Measurements from ENCODE around the gene SYMPK. TPM values are rescaled to one million over a fixed set of nuclear protein-coding genes. Genes with fewer than 3 reads are reported as not detected.

SYMPK gene
- total RNA-seq, 1 experiment from 2014 or later = 89.3 TPM

DNA sequence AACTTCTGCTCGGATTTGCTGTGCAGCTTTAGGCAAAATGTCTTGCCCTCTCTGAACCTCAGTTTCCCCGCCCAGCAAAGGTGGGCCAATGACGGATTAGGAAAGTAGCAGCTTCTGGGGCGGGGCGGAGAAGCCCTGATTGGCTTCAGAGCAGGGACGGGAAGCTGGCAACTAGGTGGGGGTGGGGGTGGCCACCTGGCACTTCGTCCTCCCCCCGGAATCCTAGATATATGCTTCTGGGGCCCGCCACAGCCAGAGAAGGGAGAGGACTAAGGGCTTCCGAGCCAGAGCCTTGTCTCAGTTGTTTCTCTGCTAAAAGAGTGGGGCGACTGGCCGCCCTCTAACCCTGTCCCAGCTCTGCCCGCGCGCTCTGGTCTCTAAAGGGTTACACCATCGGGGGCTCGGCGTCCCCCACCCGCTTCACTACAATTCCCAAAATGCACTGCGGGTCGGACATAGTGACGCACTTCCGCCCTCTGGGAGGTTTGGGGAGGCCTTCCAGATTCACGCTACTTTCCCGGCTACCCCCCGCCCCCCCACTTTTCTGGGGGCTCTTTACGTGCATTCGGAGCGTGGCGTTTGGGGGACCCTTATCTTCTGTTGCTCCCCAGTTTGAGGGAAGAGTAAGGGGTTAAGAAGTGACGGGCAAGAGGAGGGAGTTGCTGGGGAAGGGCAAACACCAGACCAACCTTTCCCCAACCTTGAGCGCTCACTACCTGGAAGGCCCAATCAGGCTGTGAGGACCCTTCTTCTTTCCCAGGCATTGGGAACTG is 23.7 kb upstream of the SYMPK start:
- peak; percentile 94 for DNase-seq (ENCODE audit: low read depth)

DNA sequence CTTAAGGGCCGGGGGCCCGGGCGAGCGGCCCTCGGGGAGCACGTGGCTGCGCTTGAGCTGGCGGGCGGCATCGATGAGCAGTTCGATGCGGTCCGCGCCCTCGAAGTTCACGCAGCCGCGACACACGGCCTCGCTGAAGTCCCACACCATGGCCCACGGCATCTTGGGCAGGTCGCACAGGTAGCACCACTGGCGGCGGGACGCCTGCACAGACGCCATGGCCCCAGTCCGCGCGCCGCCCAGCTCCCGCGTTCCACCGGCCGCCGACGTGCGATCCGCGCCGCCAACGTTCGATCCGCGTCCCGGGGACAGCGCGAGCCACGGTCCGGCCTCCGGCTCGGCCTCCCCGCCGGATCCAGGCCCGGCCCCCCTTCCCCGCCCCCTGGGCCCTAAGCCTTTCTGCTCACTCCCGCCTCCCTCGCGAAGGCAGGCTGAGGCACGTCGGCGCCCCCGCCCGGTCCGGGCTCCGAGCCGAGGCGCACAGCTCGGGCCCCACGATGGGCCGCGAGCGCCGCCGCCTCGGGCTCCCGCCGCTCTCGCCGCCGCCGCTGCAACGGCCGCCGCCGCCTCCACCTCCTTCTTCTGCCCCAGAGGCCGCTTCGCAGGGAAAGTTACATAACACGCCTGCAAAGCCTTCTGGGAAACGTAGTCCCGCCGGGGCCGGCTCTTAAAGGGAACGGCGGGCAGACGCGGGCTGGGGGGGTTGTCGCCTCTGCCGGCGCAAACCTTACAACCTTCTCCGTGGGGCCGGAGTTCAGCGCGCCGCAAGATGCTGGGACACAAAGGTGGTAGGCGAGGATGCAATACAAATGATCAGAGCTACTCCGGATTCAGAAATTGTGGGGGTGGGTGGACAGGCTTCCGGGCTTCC is 22.8 kb upstream of the SYMPK start, which contains the start of gene IRF2BP1:
TSS of gene IRF2BP1 (minus strand) at position 586 of the 871 bp plus-strand sequence. CDS start at position 219, 367 bp downstream.
- peak; percentile 87 for DNase-seq (ENCODE audit: low read depth)

DNA sequence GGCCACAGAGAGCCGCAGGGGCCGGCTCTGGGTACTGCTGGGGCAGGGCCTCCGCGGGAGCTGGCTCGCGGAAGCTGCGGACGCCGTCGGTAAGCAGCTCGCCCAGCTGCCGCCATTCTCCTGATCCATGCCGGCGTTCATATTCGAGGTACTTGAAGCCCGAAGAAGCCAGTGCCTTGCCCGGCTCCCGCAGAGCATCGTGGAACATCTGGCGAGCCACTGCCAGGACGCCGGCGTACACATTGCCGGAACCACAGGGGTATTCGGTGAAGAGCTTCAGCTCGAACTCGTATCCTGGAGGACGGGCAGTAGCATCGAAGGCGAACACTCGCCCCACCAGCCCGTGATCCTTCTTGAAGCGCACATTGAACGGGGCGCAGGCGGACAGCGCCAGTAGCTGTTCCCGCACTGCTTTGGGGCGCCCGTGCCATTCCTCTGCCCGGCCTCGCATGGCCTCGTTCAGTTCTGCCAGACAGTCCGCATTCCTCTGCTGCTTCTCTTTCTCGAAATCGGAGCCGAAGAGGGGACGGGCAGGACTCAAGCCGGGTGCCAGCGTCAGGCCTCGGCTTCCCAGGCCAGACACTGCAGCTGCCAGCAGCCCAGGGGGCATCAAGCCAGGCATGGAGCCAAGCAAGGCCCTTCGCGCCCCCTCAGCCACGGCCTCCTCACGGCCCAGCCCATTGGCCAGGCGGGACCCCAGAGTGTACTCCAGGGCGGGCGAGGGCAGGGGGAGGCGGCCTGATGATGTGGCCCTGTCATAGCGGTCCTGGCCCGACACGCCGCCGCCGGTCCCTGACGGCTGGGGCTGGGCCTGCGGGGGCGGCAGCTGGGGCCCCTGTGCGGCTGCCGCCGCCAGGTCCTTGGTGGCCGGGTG is 22.0 kb upstream of the SYMPK start:
- no peak for DNase-seq (ENCODE audit: low read depth)

DNA sequence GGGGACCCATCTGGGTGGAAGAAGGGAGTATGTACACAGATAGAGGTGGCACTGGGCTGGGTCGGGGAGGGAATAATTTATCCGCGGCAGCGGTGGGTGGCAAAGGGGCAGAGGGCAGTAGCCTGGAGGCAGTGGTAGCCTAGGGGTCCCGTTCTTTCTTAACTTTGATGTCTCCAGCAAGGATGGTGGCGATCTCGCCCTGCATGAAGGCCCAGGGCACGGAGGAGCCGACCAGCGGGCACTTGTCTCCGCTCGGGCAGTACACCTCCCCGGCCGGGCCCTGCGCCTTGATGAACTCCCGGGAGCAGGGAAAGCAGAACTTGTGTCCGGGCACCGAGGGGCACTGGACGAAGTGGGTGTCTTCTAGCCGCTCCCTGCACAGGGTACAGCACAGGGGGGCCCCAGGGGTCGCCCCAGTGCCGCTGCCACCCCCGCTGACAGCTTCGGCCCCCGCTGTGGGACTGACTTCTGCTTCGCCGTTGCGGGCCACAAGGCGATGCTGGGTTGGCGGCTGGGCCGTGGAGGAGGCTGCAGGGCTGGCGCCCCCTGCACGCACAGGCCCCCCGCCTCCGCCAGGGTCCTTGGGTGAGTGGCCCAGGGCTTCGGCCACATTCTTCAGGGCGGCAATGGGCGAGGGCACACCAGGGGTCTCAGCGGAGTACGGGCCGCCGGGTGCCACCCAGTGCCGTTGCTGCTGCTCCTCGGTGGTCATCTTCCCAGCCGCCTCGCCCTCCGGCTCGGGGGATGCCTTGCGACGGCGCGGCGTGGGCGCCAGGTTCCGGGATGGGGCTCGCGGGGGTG is 21.1 kb upstream of the SYMPK start:
- no peak for DNase-seq (ENCODE audit: low read depth)

DNA sequence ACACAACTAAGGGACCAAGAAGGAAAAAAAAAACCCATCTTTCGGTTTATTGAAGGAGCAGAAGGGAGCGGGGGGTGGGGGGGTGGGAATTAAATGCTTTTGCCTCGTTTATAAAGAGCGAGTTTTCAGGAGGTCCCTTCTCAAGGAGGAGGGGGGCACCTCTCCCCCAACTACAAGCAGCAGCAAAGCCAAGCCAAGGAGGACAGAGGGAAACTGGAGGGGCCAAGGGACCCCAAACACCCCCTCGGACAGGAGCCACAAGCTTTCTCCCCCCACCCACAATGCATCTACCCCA is 20.6 kb upstream of the SYMPK start:
- DNase-seq (ENCODE audit: low read depth) = no peak

DNA sequence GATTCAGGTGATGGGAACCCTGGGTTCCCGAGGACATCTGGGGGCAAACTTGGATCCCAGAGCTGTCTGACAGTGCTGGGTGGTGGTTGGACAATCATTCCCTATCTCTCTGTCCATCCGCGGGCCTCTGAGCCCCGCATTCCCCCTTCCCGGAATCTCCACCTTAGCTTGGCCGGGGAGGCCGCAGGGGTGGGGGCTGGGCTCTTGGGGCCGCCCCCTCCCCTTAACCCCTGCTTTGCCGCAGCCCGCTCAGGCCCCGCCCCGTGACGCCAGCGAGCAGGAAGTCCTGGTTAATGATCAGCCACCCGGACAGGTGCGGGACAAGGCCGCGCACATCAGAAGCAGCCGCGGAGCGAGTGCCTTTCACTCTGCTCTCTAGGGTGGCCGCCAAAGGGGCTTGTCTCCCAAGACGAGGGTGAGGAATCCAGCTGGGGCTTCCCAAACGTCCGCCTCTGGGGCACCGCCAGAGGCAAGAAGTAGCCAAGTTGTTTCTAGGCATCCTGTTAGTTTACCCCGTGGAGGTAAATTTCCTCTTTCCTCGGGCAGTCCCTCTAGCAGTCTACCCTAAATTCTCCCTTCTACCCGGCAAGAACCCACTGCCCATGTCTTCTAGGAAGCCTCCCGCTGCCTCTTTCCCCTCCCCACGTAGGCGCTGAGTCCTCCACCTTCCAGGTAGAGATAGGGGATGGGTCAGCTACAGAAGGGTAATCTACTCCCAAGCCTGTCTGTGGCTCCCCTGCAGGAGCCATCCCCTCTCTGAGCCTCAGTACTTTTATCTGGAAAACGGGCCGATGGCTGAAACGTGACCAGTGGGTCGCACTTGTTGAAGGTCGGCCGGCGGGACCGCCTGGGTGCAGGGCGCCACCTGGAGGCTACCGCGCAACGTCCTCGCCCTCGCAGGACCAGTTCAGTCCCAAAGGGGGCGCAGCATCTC is 20.0 kb upstream of the SYMPK start:
- DNase-seq (ENCODE audit: low read depth) = peak; percentile 90

DNA sequence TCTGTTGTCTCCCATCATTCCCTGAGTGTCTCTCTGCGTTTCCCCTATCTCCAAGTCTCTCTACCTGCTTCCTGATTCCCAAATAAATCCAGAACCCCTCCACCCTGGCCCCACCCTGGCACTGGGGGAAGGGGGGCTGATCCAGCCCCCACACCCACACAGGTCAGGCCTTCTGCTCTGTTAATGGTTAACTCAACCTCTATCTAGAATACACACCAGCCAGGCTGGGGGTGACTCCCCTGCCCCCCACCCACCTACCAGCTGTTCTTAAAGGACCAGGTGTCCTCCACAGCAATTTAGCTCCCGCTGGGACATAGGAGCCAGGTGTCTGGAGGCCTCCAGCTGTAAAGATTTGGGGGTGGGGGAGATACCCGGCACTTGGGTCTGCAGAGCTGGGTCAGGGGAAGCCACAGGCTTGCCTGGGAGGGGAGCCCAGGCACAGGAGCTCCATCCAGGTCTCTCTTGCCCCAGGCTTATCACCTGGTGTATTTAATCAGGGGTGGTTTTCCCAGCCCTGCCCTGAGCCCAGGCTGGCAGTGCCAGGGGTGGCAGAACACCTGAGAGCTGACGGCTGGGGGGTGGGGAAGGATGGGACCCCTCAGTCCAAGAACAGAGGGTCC is 19.1 kb upstream of the SYMPK start:
- DNase-seq (ENCODE audit: low read depth) = no peak

DNA sequence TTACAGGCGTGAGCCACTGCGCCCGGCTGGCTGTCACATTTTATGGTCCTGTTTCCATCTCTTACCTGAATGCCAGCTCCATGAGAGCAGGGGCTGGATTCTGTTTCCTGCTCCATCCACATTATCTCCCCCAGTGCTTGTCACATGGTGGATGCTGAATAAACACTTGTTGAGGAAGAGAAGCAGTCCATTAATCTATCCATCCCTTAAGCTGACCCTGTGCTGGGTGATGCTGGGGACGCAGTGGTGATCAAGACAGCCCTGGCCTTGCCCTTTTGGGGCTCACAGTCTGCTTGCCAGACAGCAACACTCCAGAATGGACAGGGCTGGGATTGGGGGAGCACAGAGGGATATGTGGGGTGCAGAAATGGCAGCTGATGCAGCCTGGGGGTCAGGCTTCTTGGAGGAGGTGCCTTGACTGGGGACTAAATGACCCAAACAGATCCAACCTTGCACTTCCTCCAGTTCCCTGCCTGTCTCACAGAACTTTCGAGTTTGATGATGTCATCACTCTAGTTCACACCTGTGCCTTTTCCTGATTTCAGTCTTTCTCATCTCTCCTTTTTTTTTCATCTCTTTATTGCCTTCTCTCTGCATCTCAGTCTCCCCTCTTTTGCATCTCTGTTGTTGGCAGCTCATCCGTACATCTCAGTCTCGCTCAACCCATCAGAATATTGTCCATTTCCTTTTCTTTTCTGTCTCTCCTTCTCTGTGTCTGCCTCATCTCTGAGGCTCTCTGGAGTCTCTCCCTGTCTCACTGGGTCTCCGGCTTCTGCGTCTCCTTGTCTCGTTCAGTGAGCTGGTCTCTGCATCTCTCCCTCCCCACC is 18.3 kb upstream of the SYMPK start:
- DNase-seq (ENCODE audit: low read depth) = no peak

DNA sequence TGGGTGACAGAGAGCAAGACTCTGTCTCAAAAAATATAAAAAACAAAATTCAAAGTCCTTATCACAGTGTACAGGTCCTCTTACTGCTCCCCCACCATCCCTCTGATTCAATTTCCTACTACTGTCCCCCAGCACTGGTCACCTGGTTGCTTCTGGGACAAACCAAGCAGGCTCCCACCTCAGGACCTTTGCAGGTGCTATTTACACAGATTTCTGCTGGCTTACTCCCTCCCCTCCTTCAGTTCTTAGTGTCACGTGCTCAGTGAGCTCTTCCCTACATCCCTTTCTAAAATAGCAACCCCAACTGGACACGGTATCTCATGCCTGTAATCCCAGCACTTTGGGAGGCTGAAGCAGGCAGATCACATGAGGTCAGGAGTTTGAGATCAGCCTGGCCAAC is 17.0 kb upstream of the SYMPK start:
- DNase-seq (ENCODE audit: low read depth) = no peak

DNA sequence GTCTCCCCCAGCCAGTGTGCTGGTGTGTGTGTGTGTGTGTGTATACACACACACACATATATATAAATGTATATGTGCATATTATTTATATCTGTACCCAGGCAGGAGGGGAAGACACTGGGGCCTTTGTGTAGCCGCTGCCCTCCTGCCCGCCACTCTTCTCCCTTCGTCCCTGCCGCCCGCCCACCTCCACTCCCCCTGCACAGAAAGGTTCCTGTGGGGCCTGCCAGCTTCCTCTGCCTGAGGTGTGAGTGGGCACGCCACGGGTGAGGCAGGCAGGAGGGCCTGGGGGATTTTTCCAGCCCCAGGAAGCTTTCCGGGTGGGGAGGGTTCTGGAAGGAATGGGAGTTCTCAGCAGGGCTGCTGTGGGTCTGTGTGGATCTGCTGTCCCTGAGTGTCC is 16.1 kb upstream of the SYMPK start:
- no peak for DNase-seq (ENCODE audit: low read depth)

DNA sequence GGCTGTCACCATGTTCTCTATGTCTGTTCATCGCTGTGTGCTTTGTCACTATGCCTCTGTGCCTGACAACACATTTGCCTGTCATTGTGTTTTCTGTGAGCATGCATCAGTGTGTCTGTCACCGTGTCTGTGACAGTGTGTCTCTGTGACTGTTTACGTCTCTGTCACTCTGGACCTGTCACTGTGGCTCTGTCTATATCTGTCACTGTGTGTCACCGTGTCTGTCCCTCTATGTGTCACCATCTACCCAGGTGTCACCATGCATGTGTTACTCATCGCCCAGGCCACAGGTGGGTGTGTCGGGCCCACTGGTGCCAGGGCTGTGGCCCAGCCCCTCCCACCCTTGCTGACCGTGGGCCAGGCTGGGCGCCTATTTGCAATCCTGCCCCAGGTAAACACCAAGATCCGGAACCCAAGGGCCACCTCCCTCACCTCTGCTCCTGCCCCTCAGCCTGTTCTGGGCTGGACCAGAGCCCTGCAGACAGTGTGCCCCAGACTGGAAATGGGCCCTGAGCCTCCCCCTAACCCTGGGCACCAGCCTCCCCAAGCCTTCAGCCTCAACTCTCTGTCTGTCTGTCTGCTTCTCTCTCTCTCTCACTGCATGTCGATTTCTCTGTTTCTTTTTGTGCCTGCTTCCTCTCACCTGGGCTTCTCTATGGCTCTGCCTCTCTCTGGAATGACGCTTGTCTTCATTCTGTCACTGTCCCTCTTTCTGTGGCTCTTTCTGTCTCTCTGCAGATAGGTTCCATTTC is 15.3 kb upstream of the SYMPK start:
- no peak for DNase-seq (ENCODE audit: low read depth)

DNA sequence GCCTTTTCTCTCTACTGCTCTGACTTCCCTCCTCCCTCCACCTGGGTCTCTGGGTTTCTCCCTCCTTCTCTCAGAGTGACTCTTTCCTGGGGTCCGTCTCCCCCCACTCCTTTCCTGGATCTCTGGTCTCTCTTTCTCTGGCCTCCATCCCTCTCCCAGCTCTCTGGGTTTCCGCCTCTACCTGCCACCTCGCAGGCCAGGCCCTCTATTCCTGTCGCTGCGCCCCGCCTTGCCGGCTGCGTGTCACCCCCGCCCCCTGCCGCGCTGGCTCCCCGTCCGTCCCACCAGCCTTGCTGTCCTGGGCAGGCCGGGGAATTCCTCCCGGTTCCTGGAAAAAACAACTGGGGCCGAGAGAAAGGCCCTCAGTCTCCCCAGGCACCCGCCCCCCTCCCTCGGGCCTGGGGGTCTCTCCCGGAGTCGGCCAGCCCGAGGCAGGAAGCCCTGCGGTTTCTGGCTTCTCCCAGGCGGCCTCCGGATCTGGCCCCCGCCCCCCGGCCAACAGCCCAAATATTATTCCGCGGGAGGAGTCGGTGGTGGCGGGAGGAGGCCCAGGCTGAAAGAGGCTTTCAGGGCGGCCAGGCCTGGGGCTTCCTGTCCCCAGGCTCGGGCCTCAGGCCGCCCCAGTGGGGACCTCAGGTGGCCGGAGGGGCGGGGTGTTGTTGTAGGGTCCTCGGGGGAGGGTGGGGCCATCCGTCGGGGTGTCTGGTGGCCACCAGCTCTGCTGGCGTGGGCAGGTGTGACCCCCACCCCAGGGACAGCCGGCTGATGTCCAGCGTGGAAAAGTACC is 13.7 kb upstream of the SYMPK start:
- no peak for DNase-seq (ENCODE audit: low read depth)

DNA sequence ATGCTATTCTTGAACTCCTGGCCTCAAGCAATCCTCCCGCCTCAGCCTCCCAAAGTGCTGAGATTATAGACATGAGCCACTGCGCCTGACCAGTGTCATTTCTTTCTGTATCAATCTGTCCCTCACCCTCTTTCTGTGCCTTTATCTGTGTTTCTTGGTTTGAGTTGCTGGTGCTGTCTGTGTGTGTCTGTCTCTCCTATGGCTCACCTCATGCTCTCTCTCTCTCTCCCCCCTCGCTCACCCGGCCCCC is 13.1 kb upstream of the SYMPK start:
- DNase-seq (ENCODE audit: low read depth) = no peak

DNA sequence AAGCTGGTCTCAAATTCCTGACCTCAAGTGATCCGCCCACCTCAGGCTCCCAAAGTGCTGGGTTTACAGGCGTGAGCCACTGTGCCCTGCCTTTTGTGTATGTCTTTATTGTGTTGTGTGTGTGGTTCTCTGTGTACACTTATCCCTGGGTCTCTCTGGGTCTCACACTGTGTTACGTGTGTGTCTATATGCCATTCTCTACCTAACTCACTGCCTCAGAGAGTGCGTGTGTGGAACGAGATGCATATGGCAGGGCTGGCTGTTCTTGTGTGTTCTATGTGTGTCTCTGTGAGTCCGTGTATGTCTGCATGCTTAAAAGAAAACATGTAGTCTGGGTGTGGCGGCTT is 11.6 kb upstream of the SYMPK start:
- DNase-seq (ENCODE audit: low read depth) = no peak

DNA sequence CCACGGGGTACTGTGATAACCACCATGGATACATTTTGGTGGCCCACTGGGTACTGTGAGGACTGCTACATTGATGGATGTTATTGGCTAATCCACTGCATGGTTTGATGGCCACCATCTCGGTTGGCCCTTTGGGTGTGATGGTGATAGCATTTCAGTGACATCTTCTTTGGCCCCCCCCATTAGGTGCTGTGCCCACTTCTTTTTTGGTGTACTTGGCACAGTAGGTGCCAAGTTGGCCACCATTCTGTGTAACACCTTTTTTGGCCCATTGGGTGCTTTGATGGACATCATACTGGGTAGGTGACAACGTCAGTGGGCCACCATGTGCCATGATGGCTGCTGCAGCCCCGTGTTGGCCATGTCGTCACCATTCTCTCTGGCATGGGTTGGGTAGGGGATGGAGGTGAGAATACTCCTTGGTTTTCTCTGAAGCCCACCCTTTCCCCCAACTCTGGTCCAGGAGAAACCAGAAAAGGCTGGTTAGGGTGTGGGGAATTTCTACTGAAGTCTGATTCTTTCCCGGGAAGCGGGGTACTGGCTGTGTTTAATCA is 10.3 kb upstream of the SYMPK start:
- no peak for DNase-seq (ENCODE audit: low read depth)

DNA sequence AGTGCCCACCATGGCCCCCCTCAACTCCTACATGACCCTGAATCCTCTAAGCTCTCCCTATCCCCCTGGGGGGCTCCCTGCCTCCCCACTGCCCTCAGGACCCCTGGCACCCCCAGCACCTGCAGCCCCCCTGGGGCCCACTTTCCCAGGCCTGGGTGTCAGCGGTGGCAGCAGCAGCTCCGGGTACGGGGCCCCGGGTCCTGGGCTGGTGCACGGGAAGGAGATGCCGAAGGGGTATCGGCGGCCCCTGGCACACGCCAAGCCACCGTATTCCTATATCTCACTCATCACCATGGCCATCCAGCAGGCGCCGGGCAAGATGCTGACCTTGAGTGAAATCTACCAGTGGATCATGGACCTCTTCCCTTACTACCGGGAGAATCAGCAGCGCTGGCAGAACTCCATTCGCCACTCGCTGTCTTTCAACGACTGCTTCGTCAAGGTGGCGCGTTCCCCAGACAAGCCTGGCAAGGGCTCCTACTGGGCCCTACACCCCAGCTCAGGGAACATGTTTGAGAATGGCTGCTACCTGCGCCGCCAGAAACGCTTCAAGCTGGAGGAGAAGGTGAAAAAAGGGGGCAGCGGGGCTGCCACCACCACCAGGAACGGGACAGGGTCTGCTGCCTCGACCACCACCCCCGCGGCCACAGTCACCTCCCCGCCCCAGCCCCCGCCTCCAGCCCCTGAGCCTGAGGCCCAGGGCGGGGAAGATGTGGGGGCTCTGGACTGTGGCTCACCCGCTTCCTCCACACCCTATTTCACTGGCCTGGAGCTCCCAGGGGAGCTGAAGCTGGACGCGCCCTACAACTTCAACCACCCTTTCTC is 9.4 kb upstream of the SYMPK start:
- DNase-seq (ENCODE audit: low read depth) = no peak
